WI38 (cell line): Measurements from ENCODE around the gene PEX11G.

Source experiments
- H3K4me3 ChIP-seq: 2 replicates; pipeline ENCODE4 v1.5.1; 2011; ENCODE audit warnings: low read depth, mild to moderate bottlenecking, control low read depth, low read length
- CTCF ChIP-seq: IDR thresholded peaks from 2 replicates; pipeline ENCODE4 v1.5.1; 2012; ENCODE audit warnings: low read depth, mild to moderate bottlenecking, control low read depth, low read length

The PEX11G gene

GRCh38 chr19:7429638-7430282 is 59.1 kb downstream of the PEX11G start:
- TF ChIP-seq CTCF: no peak
- H3K4me3 ChIP-seq: no peak overlapping the region

- TF ChIP-seq CTCF: no peak
- no peak overlapping the region for H3K4me3 ChIP-seq
Observed at GRCh38 chr19:7428651-7429113, 60.2 kb downstream of the PEX11G start.

GRCh38 chr19:7427944-7428343 is 60.9 kb downstream of the PEX11G start:
- no peak overlapping the region for H3K4me3 ChIP-seq
- no peak for TF ChIP-seq CTCF

- H3K4me3 ChIP-seq: no peak overlapping the region
- TF ChIP-seq CTCF: no peak
Observed at GRCh38 chr19:7426986-7427385, 61.8 kb downstream of the PEX11G start.
